Hepatocyte (in vitro differentiated cells): ENCODE measurements around the gene UCP2.

Experiments used
- EZH2 ChIP-seq: fragments of 200-600 bp; sonication (generic); IDR thresholded peaks from 2 replicates; pipeline ENCODE4 v1.6.1; 2016; ENCODE audit warnings: antibody characterized with exemption, mild to moderate bottlenecking, borderline replicate concordance
- TF ChIP-seq, protein P1 (sequence below): fragments of 200-600 bp; sonication (generic); IDR thresholded peaks from 2 replicates; pipeline ENCODE4 v1.5.1; 2016; ENCODE audit warnings: antibody characterized with exemption, mild to moderate bottlenecking; ENCODE audit not compliant: poor library complexity

DNA sequence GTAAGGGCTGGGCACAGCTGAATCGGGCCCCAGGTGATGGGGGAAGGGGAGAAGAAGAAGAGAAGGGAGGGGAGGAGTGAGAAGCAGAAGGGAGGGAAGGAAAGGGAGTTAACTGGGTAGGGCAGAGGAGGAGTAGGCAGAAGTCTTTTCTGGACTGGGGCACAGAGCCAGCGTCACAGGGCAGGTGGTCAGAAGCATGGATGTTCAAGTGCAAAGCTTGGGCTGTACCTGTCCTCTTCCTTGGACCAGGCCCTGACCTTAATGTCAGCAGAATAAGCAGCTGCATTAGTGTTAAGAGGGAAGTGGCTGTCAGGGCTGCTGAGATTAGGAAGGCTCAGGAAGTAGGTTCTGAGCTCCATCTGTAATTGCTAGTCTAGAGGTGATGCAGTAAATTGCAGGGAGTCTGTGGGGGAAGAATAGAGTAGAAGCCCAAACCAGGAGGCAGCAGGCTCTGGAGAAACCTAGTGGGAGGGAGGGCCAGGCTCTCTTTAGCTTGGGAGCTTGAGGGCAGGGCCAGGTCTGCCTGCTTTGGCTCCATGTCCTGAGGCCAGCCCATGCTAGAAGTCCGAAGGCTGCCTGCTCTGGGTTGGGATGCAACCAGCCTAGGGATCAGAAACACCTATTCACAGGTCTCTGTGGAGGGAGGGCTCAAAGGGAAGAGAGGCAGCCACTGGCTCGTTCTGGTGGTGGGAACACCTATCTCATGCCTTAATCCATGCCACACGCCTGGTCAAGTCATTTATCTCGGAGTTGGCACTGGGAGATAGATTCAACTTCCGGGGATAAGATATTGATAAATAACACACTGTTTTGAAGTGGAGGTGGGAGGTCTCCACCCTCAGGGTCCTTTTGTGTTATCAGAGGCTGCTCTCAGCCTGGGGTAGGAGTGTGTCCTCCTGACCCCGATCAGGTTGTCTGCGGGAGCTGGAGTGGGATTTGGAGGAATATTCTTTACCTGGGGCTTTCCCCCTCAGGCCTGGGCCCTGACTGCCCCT, 28.0 kb upstream of the UCP2 start:
- TF ChIP-seq, protein P1, sequence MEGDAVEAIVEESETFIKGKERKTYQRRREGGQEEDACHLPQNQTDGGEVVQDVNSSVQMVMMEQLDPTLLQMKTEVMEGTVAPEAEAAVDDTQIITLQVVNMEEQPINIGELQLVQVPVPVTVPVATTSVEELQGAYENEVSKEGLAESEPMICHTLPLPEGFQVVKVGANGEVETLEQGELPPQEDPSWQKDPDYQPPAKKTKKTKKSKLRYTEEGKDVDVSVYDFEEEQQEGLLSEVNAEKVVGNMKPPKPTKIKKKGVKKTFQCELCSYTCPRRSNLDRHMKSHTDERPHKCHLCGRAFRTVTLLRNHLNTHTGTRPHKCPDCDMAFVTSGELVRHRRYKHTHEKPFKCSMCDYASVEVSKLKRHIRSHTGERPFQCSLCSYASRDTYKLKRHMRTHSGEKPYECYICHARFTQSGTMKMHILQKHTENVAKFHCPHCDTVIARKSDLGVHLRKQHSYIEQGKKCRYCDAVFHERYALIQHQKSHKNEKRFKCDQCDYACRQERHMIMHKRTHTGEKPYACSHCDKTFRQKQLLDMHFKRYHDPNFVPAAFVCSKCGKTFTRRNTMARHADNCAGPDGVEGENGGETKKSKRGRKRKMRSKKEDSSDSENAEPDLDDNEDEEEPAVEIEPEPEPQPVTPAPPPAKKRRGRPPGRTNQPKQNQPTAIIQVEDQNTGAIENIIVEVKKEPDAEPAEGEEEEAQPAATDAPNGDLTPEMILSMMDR, result no peak
- TF ChIP-seq EZH2, result no peak
